H9 (cell line): Measurements from ENCODE around the gene GARIN5A. TPM values are rescaled to one million over a fixed set of nuclear protein-coding genes. Genes with fewer than 3 reads are reported as not detected.

Experiments used
- DNase-seq: peaks from one replicate; pipeline ENCODE4 v3.0.0-alpha.2; 2017
- H2AFZ ChIP-seq: one replicate; pipeline ENCODE4 v1.6.1; 2013; ENCODE audit warnings: mild to moderate bottlenecking, low read length, control low read depth, moderate library complexity
- H2AK5ac ChIP-seq: 2 replicates; pipeline ENCODE4 v1.6.1; 2013; ENCODE audit warnings: low read length, control low read depth, mixed read lengths; ENCODE audit not compliant: insufficient read length
- H2BK120ac ChIP-seq: one replicate; pipeline ENCODE4 v1.6.1; 2013; ENCODE audit warnings: low read depth, mild to moderate bottlenecking, low read length, control low read depth, inconsistent platforms; ENCODE audit not compliant: poor library complexity, severe bottlenecking
- H2BK12ac ChIP-seq: 2 replicates; pipeline ENCODE4 v1.6.1; 2013; ENCODE audit warnings: low read length, control low read depth, mixed read lengths, low read depth; ENCODE audit not compliant: insufficient read length
- H2BK15ac ChIP-seq: 2 replicates; pipeline ENCODE4 v1.6.1; 2013; ENCODE audit warnings: low read depth, low read length, control low read depth
- H2BK20ac ChIP-seq: one replicate; pipeline ENCODE4 v1.6.1; 2013; ENCODE audit warnings: low read depth, mild to moderate bottlenecking, low read length, control low read depth, inconsistent platforms; ENCODE audit not compliant: poor library complexity, severe bottlenecking
- H2BK5ac ChIP-seq: 2 replicates; pipeline ENCODE4 v1.6.1; 2013; ENCODE audit warnings: low read length, control low read depth, mixed read lengths; ENCODE audit not compliant: insufficient read length
- H3K14ac ChIP-seq: 2 replicates; pipeline ENCODE4 v1.6.1; 2013; ENCODE audit warnings: low read length, control low read depth; ENCODE audit not compliant: insufficient read depth
- H3K18ac ChIP-seq: 2 replicates; pipeline ENCODE4 v1.6.1; 2013; ENCODE audit warnings: low read depth, mild to moderate bottlenecking, mixed read lengths, low read length, control low read depth; ENCODE audit not compliant: insufficient read length
- H3K23ac ChIP-seq: 2 replicates; pipeline ENCODE4 v1.6.1; 2013; ENCODE audit warnings: low read length, control low read depth, mixed read lengths, low read depth; ENCODE audit not compliant: insufficient read length
- H3K23me2 ChIP-seq: 2 replicates; pipeline ENCODE4 v1.6.1; 2013; ENCODE audit warnings: low read depth, mild to moderate bottlenecking, mixed read lengths, low read length, control low read depth; ENCODE audit not compliant: insufficient read length, poor library complexity, severe bottlenecking
- H3K27ac ChIP-seq: 2 replicates; pipeline ENCODE4 v1.5.1; 2013; ENCODE audit warnings: low read length, control low read depth, mixed read lengths, low read depth; ENCODE audit not compliant: insufficient read length
- H3K27me3 ChIP-seq: 2 replicates; pipeline ENCODE4 v1.6.1; 2013; ENCODE audit warnings: low read length, control low read depth, inconsistent platforms; ENCODE audit not compliant: insufficient read depth
- H3K4ac ChIP-seq: 2 replicates; pipeline ENCODE4 v1.6.1; 2013; ENCODE audit warnings: low read depth, mild to moderate bottlenecking, control low read depth, inconsistent platforms, low read length, moderate library complexity
- H3K4me1 ChIP-seq: 2 replicates; pipeline ENCODE4 v1.6.1; 2013; ENCODE audit warnings: low read length, control low read depth, inconsistent platforms; ENCODE audit not compliant: insufficient read depth
- H3K4me2 ChIP-seq: 2 replicates; pipeline ENCODE4 v1.6.1; 2013; ENCODE audit warnings: low read length, control low read depth, mixed read lengths; ENCODE audit not compliant: insufficient read length, insufficient read depth
- H3K56ac ChIP-seq: 2 replicates; pipeline ENCODE4 v1.6.1; 2013; ENCODE audit warnings: low read depth, mild to moderate bottlenecking, mixed read lengths, low read length, control low read depth; ENCODE audit not compliant: insufficient read length
- H3K79me1 ChIP-seq: 2 replicates; pipeline ENCODE4 v1.6.1; 2013; ENCODE audit warnings: low read depth, mild to moderate bottlenecking, moderate library complexity, low read length, control low read depth, inconsistent platforms; ENCODE audit not compliant: insufficient read depth, poor library complexity, severe bottlenecking
- H3K79me2 ChIP-seq: 2 replicates; pipeline ENCODE4 v1.6.1; 2013; ENCODE audit warnings: low read length, control low read depth, inconsistent platforms; ENCODE audit not compliant: insufficient read depth
- H3K9ac ChIP-seq: 2 replicates; pipeline ENCODE4 v1.6.1; 2013; ENCODE audit warnings: low read length, control low read depth, mixed read lengths; ENCODE audit not compliant: insufficient read length; ENCODE audit errors: extremely low read depth
- H3K9me3 ChIP-seq: one replicate; pipeline ENCODE4 v1.6.1; 2013; ENCODE audit warnings: low read depth, low read length, inconsistent platforms; ENCODE audit not compliant: control insufficient read depth
- H3T11ph ChIP-seq: one replicate; pipeline ENCODE4 v1.6.1; 2013; ENCODE audit warnings: mild to moderate bottlenecking, low read length, control low read depth, inconsistent platforms
- H4K20me1 ChIP-seq: one replicate; pipeline ENCODE4 v1.6.1; 2013; ENCODE audit not compliant: control insufficient read depth, insufficient read length, insufficient read depth
- H4K5ac ChIP-seq: 2 replicates; pipeline ENCODE4 v1.6.1; 2013; ENCODE audit warnings: low read depth, mild to moderate bottlenecking, mixed read lengths, low read length, control low read depth; ENCODE audit not compliant: insufficient read length
- H4K8ac ChIP-seq: replicated peaks from 2 replicates; pipeline ENCODE4 v1.6.1; 2013; ENCODE audit warnings: low read length, control low read depth, mixed read lengths, low read depth; ENCODE audit not compliant: insufficient read length
- H4K91ac ChIP-seq: 2 replicates; pipeline ENCODE4 v1.6.1; 2013; ENCODE audit warnings: low read depth, mild to moderate bottlenecking, moderate library complexity, mixed read lengths, low read length, control low read depth; ENCODE audit not compliant: insufficient read length
- H3K27ac Mint-ChIP-seq, 3 experiments: 2 replicates in 2 of 3; 3 replicates in 1 of 3; pipeline ENCODE4 v1.8.0; 2020 to 2021; ENCODE audit warnings: mixed read lengths in 3 of 3, mild to moderate bottlenecking in 1 of 3, moderate library complexity in 1 of 3
- H3K27me3 Mint-ChIP-seq: 2 replicates; pipeline ENCODE4 v1.8.0; 2021; ENCODE audit warnings: low read depth, mild to moderate bottlenecking, moderate library complexity, mixed read lengths
- H3K36me3 Mint-ChIP-seq, 3 experiments: 2 replicates in 2 of 3; 3 replicates in 1 of 3; pipeline ENCODE4 v1.8.0; 2020 to 2021; ENCODE audit warnings: low read depth in 3 of 3, mixed read lengths in 3 of 3; ENCODE audit not compliant: insufficient read depth in 1 of 3
- H3K4me1 Mint-ChIP-seq, 2 experiments: 2 replicates each; pipeline ENCODE4 v1.8.0; 2020; ENCODE audit warnings: mixed read lengths in 2 of 2
- H3K4me3 Mint-ChIP-seq, 2 experiments: 2 replicates in 1 of 2; 3 replicates in 1 of 2; pipeline ENCODE4 v1.8.0; 2020 to 2021; ENCODE audit warnings: mild to moderate bottlenecking in 2 of 2, mixed read lengths in 2 of 2, moderate library complexity in 1 of 2
- H3K9me3 Mint-ChIP-seq, 2 experiments: 2 replicates in 1 of 2; 3 replicates in 1 of 2; pipeline ENCODE4 v1.8.0; 2020; ENCODE audit warnings: mild to moderate bottlenecking in 2 of 2, mixed read lengths in 2 of 2, moderate library complexity in 1 of 2
- WGBS: extraction: QIAGEN DNeasy Blood & Tissue Kit; methylation state at CpG from one replicate; pipeline ENCODE4 v1.1.7; 2013; ENCODE audit warnings: missing lambda C conversion rate, low lambda C conversion rate, mixed read lengths; ENCODE audit not compliant: insufficient read length; ENCODE audit errors: extremely low coverage; 5-methylcytosine and 5-hydroxymethylcytosine counted together
- total RNA-seq: library from RNA; stranded (reverse); gene quantifications from 2 replicates; pipeline ENCODE4 v1.2.1, GENCODE V29; 2021
- TF ChIP-seq, protein P1 (sequence below): fragments of 200-600 bp; sonication (generic); conservative IDR thresholded peaks from 3 replicates; pipeline ENCODE4 v1.8.0; 2021; ENCODE audit warnings: antibody characterized with exemption, mild to moderate bottlenecking

Gene GARIN5A
- total RNA-seq, 1 experiment from 2014 or later, result 9.5 TPM

DNA sequence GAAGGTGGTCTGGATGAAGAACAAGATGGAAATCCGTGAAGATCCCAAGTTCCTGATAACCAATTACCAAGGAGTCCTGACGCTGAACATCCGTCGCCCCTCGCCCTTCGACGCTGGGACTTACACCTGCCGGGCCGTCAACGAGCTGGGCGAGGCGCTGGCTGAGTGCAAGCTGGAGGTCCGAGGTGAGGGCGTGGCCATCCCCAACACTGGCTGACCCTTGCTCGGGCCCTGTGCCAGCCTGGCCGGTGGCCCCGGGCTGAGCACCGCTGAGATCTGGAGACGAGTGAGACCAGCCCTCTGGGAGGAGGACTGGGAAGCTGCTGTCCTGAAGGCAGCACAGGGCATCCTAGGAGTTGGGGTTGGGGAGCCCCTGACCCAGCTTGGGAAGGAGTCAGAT lies 12.3 kb downstream of the GARIN5A start:
- Histone ChIP-seq H3K23me2 (no peaks in the 10 kb centered on the region), H3K27ac (no peak overlapping the region), H3K14ac (no peak overlapping the region; the same call in 1 of the 2 replicates), H3K23ac (no peak overlapping the region), H2BK12ac (no peak overlapping the region), H3K9me3 (no peaks in the 10 kb centered on the region), H3T11ph (no peak overlapping the region), H3K79me1 (no peaks in the 10 kb centered on the region), H3K9ac (no peak overlapping the region), H4K8ac (no peak overlapping the region), H3K18ac (no peak overlapping the region), H4K5ac (no peak overlapping the region), H2AK5ac (no peak overlapping the region), H3K79me2 (no peaks in the 10 kb centered on the region), H4K91ac (no peak overlapping the region), H2BK20ac (no peak overlapping the region), H3K4me2 (no peak overlapping the region), H2AFZ (no peak overlapping the region), H2BK5ac (no peak overlapping the region), H2BK120ac (no peak overlapping the region), H3K27me3 (no peaks in the 10 kb centered on the region), H4K20me1 (no peaks in the 10 kb centered on the region), H2BK15ac (no peak overlapping the region), H3K4ac (no peak overlapping the region), H3K56ac (no peak overlapping the region), H3K4me1 (no peaks in the 10 kb centered on the region)
- H3K27ac Mint-ChIP-seq, result no peak overlapping the region
- no peak for DNase-seq
- H3K9me3 Mint-ChIP-seq, result no peaks in the 10 kb centered on the region; a peak in 1 of 5 replicates
- peaks cover 10% of the 10 kb centered on the region for H3K27me3 Mint-ChIP-seq
- no CpG with 5 or more reads among the region's 19 CpGs for WGBS
- H3K36me3 Mint-ChIP-seq, result no peaks in the 10 kb centered on the region; a peak in 1 of 7 replicates
- no peak overlapping the region for H3K4me3 Mint-ChIP-seq
- H3K4me1 Mint-ChIP-seq, result peaks cover 9 to 12% of the 10 kb centered on the region in 2 experiments
- TF ChIP-seq, protein P1, sequence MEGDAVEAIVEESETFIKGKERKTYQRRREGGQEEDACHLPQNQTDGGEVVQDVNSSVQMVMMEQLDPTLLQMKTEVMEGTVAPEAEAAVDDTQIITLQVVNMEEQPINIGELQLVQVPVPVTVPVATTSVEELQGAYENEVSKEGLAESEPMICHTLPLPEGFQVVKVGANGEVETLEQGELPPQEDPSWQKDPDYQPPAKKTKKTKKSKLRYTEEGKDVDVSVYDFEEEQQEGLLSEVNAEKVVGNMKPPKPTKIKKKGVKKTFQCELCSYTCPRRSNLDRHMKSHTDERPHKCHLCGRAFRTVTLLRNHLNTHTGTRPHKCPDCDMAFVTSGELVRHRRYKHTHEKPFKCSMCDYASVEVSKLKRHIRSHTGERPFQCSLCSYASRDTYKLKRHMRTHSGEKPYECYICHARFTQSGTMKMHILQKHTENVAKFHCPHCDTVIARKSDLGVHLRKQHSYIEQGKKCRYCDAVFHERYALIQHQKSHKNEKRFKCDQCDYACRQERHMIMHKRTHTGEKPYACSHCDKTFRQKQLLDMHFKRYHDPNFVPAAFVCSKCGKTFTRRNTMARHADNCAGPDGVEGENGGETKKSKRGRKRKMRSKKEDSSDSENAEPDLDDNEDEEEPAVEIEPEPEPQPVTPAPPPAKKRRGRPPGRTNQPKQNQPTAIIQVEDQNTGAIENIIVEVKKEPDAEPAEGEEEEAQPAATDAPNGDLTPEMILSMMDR, result no peak
